Neuron (in vitro differentiated cells): ENCODE data around the gene ADGRF1.

ENCODE experiments used
- H2AFZ ChIP-seq: one replicate; pipeline ENCODE4 v1.6.1; 2013; ENCODE audit warnings: low read depth, mild to moderate bottlenecking, inconsistent platforms, low read length, moderate library complexity
- H3K27me3 ChIP-seq: one replicate; pipeline ENCODE4 v1.6.1; 2013; ENCODE audit warnings: low read length; ENCODE audit not compliant: insufficient read depth
- H3K36me3 ChIP-seq: one replicate; pipeline ENCODE4 v1.6.1; 2013; ENCODE audit warnings: low read length; ENCODE audit not compliant: insufficient read depth
- H3K4me1 ChIP-seq: one replicate; pipeline ENCODE4 v1.6.1; 2013; ENCODE audit warnings: low read length; ENCODE audit not compliant: insufficient read depth
- H3K4me3 ChIP-seq: 2 replicates; pipeline ENCODE4 v1.5.1; 2013; ENCODE audit warnings: mild to moderate bottlenecking, low read length, moderate library complexity
- H3K9me3 ChIP-seq: one replicate; pipeline ENCODE4 v1.6.1; 2013; ENCODE audit warnings: low read length

Gene ADGRF1

DNA sequence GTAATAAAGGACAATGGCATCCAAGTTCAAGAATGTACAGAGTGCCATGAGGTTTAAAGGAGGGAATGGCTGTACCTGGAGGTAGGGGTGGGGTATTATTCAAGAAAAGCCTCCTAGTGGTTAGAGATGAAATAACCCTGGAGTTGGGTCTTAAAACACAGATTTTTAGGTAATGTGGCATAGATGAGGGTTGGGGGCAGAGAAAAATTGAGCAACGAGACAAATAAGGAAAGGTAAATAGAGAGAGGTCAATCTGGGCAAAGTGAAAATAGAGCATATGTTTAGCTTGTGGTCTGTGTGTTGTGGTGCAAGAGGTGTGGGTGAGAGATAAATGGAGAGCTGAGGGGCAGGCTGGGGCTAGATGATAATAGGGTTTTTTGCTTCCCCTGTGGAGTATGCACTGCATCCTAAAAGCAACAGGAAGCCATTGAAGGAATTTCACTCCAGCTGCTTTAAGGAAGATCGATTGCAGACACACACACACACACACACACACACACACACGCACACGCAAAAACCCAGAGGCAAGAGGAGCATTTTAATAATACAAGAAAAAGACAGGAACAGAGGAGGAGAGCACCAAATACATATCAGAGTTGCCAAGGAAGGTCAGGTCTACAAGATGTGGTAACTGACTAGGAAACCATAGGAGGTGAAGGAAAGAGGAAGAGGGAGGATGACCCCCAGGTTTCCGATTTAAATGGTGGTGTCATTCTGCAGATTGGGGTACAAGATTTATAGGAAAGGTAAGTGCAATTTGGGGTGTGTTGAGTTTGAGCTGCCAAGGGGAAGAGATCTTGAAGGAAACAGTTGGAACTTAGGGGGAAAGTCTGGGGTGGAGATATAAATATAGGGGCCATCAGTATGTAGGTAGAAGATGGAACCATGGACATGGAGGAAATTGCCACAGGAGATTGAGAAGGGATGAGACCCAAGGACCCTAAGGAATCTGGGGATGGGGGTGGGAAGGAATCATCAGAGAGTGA, 31.3 kb upstream of the ADGRF1 start:
- Histone ChIP-seq H3K27me3 (peaks cover 3% of the 10 kb centered on the region), H3K4me1 (no peaks in the 10 kb centered on the region), H3K36me3 (no peaks in the 10 kb centered on the region), H3K9me3 (no peaks in the 10 kb centered on the region), H3K4me3 (no peak overlapping the region), H2AFZ (no peak overlapping the region)

DNA sequence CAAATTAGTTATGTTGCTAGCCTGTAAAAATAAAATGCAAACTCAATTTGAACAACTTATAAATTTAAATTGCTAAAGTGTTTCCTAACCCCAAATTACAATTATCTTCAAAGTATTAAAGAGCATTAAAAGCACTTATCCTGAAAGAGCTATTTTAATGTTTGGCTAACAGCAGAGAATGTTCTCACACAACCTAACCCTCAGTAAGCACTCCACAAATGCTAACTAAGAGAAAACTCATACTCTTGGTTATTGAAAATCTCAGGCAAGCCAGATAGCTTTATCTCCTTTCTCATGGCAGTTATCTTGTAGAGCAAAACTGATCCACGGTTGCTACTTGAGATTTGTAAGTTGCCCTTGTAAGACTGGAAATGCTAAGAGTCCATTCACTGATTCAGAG, 30.5 kb upstream of the ADGRF1 start:
- no peaks in the 10 kb centered on the region for H3K9me3 ChIP-seq

DNA sequence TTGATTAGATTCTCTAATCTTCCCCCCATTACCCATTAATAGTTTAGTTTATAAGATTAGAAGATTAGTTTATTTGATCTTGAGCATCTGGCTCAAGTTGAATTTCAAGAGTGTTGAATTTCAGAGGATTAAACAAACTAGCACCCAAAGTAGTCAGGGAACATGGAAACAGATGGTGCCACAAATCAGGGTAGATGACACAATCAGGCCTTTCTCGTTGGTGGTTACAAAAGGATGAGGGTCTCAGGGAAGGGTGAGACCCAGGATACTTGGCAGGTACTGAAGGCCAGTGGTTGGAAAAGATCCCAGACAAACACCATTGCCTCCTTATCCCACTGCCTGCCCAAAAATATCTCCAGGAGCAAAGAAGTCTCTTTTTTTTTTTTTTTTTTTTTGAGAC, 29.5 kb upstream of the ADGRF1 start:
- H3K27me3 ChIP-seq: peaks cover 3% of the 10 kb centered on the region
- no peaks in the 10 kb centered on the region for H3K36me3 ChIP-seq
- no peaks in the 10 kb centered on the region for H3K4me1 ChIP-seq
- no peak overlapping the region for H2AFZ ChIP-seq
- no peak overlapping the region for H3K4me3 ChIP-seq
- no peaks in the 10 kb centered on the region for H3K9me3 ChIP-seq

More for the DNA sequence above, 30.5 kb upstream of the ADGRF1 start:
- no peak overlapping the region for H3K4me3 ChIP-seq
- no peaks in the 10 kb centered on the region for H3K36me3 ChIP-seq
- peaks cover 3% of the 10 kb centered on the region for H3K27me3 ChIP-seq
- H2AFZ ChIP-seq: no peak overlapping the region
- no peaks in the 10 kb centered on the region for H3K4me1 ChIP-seq

DNA sequence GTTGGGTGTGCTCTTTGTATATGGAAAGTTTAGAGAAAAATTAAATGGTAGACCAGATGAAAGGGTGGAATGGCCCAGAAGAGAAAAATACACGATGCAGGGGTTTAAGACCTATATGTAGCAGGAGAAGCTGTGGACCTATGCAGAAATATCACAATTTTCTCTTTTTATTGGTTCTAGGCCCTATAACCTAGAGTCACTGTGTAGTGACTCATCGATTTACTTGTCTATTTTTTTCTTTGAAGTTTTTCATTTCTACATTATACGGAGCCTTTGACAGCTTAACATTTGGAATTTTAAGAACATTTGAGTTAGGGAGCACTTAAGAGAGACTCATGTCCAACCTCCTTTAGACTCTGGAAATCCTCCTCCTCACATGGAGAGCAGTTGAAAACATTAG, 28.3 kb upstream of the ADGRF1 start:
- Histone ChIP-seq H3K9me3 (no peaks in the 10 kb centered on the region), H3K27me3 (peaks cover 3% of the 10 kb centered on the region), H3K4me1 (no peaks in the 10 kb centered on the region), H3K4me3 (no peak overlapping the region), H2AFZ (no peak overlapping the region), H3K36me3 (no peaks in the 10 kb centered on the region)

DNA sequence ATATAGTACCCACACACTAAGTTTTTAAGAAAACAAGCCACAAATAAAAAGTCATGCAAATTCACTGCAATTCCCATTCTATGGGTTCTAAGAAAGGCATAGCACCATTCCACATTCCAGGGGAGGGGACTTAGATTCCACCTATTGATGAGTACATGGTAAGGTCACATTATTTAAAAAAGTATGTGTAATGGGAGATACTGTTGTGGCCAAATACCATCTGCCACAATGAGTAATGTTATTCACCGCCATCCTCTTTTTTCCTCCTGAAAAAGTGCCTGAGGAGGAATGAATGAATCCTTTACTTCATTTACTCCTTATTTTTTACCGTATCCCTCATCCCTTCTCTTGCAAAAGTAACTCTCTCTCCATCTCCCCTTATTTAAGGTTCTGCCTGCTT, 27.0 kb upstream of the ADGRF1 start:
- Histone ChIP-seq H3K4me3 (no peak overlapping the region), H3K9me3 (no peaks in the 10 kb centered on the region), H3K4me1 (no peaks in the 10 kb centered on the region), H2AFZ (no peak overlapping the region), H3K36me3 (no peaks in the 10 kb centered on the region), H3K27me3 (peaks cover 3% of the 10 kb centered on the region)

DNA sequence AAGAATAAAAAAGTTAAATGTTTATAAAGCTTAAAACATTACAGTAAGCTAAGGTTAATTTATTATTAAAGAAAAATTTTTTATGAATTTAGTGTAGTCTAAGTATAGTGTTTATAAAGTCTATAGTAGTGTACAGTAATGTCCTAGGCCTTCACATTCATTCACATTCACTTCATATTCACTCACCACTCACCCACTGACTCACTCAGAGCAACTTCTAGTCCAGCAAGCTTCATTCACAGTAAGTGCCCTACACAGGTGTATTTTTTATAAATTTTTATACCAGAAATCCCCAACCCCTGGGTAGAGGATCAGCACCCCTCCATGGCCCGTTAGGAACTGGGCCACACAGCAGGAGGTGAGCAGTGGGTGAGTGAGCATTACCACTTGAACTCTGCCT, 24.3 kb upstream of the ADGRF1 start:
- no peak overlapping the region for H2AFZ ChIP-seq
- H3K4me1 ChIP-seq: no peaks in the 10 kb centered on the region
- no peak overlapping the region for H3K4me3 ChIP-seq
- H3K36me3 ChIP-seq: no peaks in the 10 kb centered on the region
- H3K27me3 ChIP-seq: peaks cover 3% of the 10 kb centered on the region
- no peaks in the 10 kb centered on the region for H3K9me3 ChIP-seq

DNA sequence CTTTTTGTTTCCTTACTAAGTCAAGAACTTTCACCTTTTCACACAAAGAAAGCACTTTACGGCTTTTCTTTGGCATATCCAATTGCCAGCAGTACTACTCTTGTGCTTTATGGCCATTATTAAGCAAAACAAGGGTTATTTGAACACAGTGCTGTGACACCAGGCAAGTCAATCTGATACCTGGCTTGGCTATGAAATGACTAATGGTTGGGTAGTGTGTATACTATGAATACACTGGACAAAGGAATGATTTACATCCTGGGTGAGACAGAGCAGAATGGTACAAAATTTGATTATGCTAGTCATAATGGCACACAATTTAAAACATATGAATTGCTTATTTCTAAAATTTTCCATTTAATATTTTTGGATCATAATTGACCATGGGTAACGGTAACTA, 22.1 kb upstream of the ADGRF1 start:
- Histone ChIP-seq H3K36me3 (no peaks in the 10 kb centered on the region), H3K9me3 (no peaks in the 10 kb centered on the region), H3K27me3 (no peaks in the 10 kb centered on the region), H3K4me3 (no peak overlapping the region), H2AFZ (no peak overlapping the region), H3K4me1 (no peaks in the 10 kb centered on the region)

DNA sequence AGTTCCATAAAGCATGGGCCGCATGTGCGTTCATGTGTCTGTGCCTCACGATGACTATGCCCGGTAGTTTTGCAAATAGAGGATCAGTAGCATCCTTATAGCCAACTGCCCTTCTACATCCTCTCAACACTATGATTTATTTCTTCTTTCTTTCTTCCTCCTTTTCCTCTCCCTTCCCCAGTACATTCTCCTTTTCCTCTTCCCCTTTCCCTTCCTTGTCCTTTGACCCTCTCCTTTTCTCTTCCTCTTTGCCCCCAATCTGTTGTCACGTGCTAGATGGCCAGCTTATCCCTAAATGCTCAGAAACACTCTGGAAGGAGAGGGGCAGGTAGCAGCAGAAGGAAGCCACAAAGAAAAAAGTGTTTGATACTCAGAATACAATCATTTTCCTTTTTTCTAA, 20.2 kb upstream of the ADGRF1 start:
- no peaks in the 10 kb centered on the region for H3K4me1 ChIP-seq
- H2AFZ ChIP-seq: no peak overlapping the region
- H3K9me3 ChIP-seq: no peaks in the 10 kb centered on the region
- no peaks in the 10 kb centered on the region for H3K36me3 ChIP-seq
- no peaks in the 10 kb centered on the region for H3K27me3 ChIP-seq
- no peak overlapping the region for H3K4me3 ChIP-seq

DNA sequence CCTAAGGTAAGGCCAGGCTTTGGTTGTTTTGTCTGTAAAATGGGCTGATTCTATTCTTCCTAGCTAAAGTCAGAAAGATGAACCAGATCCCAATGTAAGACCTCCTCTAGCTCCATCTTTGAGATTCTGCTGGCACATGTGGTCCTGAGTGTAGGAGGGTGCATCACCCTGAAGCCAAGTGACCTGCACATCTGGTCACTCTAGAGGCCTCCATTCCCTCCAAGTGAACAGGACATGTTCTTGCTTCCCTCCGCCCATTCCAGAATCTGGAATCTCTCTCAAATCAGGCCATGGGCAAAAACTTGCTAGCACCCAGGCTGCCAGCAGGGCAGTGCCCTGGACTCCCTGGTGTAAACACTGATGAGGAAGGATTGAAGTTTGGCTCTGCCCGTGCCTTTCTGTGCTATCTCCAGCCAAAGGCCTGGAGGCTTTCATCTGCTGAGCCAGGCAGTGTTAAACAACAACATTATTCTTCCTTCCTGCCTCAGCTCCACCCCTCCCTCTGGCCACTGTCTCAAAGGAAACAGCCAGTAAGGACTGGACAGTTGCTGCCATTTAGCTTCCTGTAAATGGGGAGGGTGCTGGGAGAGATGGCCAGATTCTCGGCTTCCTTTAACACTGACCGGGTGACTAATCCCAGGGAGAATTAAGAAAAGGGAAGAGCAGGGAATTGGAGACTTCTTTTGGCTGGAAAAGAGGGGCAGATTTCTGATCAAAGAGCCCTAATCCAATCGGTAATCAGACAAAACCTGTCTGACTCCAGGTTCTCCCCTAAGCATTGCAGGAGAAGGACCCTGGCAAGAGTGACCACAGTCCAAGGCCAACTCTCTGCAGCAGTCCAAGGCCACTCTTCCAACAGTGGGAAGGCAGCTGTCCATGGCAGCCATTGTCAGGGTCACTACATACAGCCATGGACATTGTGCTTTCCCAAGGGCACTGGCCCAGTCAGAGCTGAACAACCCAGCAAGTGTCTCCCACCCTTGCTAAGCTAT, 19.5 kb upstream of the ADGRF1 start:
- H3K4me3 ChIP-seq: no peak overlapping the region
- H3K9me3 ChIP-seq: no peaks in the 10 kb centered on the region
- no peaks in the 10 kb centered on the region for H3K4me1 ChIP-seq
- H2AFZ ChIP-seq: no peak overlapping the region
- no peaks in the 10 kb centered on the region for H3K36me3 ChIP-seq
- no peaks in the 10 kb centered on the region for H3K27me3 ChIP-seq

DNA sequence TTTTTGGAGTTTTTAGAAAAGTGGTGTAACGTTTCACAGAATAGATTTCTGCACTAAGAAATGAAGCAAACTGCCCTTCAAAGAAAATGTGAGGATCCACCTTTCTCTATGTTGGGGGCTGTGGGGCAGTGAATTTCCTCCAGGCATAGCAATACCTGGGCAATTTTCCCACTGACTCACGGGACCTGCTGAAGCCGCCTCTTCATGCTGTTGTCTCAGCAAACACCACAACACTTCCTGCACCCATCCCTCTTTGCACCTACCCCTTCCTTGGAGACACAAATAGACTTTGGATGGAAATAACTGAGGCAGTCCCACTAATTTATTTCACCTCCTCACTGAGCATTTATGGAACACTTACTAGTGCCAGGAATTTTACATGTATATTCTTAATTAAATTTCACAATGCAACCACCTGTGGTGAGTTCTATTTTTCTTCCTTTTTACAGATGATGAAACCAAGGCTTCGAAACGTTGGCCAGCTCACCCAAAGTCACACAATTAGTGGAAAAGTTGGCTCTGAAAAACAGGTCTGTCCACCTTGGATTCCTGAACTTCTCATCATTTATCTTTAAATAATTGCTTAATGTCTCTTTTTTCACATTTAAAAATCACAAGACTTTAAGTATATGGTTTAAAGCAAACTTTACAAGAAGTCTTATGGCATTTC, 17.2 kb upstream of the ADGRF1 start:
- Histone ChIP-seq H3K27me3 (no peaks in the 10 kb centered on the region), H3K4me3 (no peak overlapping the region), H3K9me3 (no peaks in the 10 kb centered on the region), H3K36me3 (no peaks in the 10 kb centered on the region), H2AFZ (no peak overlapping the region), H3K4me1 (no peaks in the 10 kb centered on the region)

DNA sequence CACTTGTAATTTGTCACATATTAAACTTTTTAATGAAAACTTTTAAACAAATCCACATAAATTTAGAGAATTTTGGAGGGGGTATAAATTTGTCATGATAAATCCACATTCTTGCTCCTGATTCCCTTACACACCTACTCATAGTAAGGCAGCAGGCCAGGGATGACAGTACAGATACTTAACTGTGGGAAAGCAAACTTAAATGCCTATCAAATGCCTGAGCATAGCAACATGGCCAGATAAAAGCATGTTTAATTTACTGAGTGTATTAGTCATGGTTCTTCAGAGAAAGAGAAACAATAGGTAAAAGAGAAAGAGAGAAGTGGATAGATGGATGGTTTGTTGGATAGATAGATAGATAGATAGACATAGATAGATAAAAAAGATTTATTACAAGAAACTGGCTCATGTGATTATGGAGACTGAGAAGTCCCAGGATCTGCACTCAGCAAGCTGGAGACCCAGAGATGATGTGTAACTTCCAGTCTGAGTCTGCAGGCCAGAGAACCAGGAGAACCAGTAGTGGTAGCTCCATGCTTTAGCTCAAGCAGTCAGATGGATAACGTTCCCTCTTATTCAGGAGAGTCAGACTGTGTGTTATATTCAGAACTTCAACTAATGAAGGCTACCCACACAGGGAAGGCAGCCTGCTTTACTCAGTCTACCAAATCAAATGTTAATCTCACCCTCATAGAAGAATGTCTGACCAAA, 15.9 kb upstream of the ADGRF1 start:
- Histone ChIP-seq H3K27me3 (no peaks in the 10 kb centered on the region), H2AFZ (no peak overlapping the region), H3K36me3 (no peaks in the 10 kb centered on the region), H3K4me1 (no peaks in the 10 kb centered on the region), H3K4me3 (no peak overlapping the region), H3K9me3 (no peaks in the 10 kb centered on the region)

DNA sequence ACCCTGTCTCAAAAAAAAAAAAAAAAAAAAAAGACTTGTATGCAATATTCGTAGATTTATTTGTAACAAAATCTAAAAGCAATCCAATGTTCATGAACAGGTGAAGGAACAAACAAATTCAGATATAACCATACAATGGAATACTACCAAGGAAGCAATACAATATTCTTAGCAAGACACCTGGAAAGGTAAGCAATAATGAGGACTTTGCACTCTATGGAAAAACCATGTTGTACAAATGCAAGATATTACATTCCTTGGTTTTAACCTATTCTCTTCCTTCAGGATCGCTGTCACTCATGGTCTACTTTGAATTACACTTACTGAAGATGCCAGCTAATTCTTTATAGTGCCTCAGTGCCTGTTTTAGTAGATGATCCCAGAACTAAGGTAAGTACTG, 14.7 kb upstream of the ADGRF1 start:
- Histone ChIP-seq H3K9me3 (no peaks in the 10 kb centered on the region), H3K36me3 (no peaks in the 10 kb centered on the region), H3K27me3 (no peaks in the 10 kb centered on the region), H2AFZ (no peak overlapping the region), H3K4me3 (no peak overlapping the region), H3K4me1 (no peaks in the 10 kb centered on the region)
